T47D (cell line): ENCODE measurements around the gene DBN1.
A peak's percentile ranks its signal among the peaks of the same experiment; 100 is the strongest.

Source experiments
- DNase-seq, 2 experiments: peaks; one replicate each; pipeline versions ENCODE4 v3.0.0 to v3.0.0-alpha.2; 2011 to 2012; ENCODE audit warnings: low read depth in 1 of 2, low spot score in 1 of 2
- JUND ChIP-seq: IDR thresholded peaks from 2 replicates; pipeline ENCODE4 v1.6.1; 2012; ENCODE audit warnings: low read depth
- in situ Hi-C: cut with HindIII; loops from 2 replicates; pipeline ENCODE4 v1.10.0; 2016; ENCODE audit warnings: low sequenced_read_pairs, low pct_unique_long_range_greater_than_20kb

DBN1 gene

DNA sequence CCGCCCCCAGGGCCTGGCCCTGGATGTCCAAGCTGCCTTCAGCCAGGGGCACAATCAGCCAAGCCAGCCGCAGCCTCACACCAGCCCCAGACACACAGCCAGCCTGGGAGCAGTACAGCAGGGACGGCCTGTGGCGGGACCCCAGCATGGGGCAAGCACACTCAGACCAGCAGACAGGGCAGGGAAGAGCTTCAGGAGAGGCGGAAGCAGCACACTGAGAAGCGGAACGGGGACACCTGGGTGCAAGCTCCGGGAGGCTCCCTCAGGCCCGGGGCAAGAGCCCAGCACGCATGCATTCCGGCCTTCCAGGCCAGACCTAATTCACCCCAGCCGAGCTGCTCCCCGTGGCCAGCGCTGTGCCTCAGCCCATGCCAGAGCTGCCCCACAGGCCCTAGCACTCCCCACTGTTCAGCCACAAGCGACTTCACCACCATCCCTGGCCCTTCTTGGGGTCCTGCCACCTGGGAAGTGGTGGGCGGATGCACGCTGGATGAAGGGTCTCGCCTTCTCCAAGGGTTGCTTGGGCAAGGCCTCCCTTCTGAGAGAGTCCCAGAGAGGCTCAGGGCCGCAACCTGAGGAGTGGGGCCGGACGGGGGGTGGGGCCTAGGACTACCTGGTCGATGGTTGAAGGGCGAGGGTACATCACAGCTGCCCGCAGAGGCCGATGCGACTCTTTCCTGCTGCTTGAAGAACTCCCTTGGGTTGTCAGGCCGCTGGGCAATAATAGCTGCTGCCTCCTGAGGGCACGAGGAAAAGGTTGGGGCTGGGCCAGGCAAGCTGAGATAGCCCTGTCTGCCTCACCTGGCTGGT is 13.4 kb downstream of the DBN1 start:
- no peak for TF ChIP-seq JUND
- in situ Hi-C loops, result no loop called here
- DNase-seq, result no peak

GRCh38 chr5:177459357-177459756 is 14.1 kb downstream of the DBN1 start:
- in situ Hi-C loops, result no loop called here
- TF ChIP-seq JUND, result no peak
- DNase-seq, result no peak

DNA sequence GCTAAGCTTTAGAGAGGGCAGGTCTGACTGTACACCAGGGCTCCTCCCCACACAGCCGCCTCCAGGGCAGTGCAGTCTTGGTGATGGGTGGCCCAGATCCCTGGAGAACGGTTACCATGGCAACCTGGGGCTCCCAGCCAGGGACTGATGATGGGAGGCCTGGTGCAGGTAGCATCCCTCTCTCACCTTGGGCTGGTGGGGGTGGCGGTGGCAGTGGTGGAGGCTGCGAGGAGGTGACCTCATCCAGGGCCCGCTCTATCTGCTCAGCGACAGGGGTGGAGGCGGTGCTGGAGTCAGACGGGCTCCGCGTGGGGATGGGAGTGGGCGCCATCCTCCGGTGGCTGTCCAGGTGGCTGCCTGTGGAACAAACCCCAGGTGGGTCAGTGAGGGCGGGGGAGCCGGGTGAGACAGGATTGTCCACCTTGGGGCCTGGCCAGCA is 14.5 kb downstream of the DBN1 start:
- no peak for TF ChIP-seq JUND
- peak in 1 of 2 experiments; percentile 44 for DNase-seq
- in situ Hi-C loops, result no loop called here

DNA sequence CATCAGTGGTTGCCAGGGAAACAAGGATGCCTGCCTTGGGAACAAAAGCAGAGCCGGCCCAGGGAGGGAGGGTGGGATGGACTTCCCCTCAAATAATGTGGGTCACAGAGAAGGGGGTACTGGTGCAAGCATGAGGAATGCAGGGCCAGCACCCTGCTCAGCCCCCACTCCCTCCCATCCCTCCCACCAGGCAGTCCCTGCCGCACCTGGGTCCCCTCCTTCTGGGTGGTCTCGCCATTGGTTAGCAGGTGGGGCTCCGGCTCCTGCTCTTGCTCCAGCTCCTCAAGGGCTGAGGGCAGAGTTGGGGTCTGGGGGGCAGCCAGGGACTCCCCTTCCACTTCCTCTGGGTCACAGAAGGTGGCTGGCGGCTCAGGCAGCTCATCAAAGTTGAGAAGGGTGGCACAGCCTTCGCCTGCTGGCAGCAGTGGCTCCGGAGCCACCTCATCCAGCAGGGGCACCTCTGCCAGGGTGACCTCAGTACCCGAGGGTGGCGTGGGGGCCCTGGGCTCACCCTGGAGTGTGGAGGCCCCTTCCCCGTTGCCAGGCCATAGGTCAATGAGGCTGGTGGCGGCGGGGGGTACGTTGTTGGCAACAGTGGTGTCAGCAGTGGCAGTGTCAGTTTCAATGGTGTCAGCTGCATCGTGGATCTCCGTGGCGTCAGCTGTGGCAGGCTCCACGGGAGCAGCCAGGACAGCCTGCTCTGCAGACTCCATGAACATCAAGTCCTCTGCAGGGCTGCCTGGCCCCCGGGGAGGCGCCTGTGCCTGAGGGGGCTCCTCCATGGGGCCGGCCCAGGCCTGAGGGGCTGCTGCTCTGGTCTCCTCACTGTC is 15.4 kb downstream of the DBN1 start:
- in situ Hi-C loops, result no loop called here
- DNase-seq, result no peak
- no peak for TF ChIP-seq JUND

GRCh38 chr5:177456976-177457851 is 16.2 kb downstream of the DBN1 start:
- in situ Hi-C loops, result no loop called here
- no peak for TF ChIP-seq JUND
- peak; percentile 97 to 98 for DNase-seq

DNA sequence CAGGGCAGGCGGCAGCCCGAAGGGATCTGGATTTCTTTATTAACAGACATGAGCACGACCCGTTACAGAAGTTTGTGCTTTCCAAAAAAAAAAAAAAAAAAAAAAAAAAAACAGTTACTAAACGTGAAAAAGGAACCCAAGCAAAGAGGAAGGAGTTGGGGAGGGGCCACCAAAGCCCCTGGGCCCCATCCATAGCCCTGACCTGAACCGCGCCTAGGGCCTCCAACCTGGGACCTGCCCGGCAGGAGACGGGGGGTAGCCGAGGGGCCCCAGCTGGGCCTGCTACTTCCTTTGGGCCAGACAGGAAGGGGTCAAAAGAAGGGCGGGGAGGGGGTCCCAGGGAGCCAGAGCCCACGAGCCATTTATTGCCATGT is 16.9 kb downstream of the DBN1 start:
- TF ChIP-seq JUND, result no peak
- in situ Hi-C loops, result no loop called here
- no peak for DNase-seq

DNA sequence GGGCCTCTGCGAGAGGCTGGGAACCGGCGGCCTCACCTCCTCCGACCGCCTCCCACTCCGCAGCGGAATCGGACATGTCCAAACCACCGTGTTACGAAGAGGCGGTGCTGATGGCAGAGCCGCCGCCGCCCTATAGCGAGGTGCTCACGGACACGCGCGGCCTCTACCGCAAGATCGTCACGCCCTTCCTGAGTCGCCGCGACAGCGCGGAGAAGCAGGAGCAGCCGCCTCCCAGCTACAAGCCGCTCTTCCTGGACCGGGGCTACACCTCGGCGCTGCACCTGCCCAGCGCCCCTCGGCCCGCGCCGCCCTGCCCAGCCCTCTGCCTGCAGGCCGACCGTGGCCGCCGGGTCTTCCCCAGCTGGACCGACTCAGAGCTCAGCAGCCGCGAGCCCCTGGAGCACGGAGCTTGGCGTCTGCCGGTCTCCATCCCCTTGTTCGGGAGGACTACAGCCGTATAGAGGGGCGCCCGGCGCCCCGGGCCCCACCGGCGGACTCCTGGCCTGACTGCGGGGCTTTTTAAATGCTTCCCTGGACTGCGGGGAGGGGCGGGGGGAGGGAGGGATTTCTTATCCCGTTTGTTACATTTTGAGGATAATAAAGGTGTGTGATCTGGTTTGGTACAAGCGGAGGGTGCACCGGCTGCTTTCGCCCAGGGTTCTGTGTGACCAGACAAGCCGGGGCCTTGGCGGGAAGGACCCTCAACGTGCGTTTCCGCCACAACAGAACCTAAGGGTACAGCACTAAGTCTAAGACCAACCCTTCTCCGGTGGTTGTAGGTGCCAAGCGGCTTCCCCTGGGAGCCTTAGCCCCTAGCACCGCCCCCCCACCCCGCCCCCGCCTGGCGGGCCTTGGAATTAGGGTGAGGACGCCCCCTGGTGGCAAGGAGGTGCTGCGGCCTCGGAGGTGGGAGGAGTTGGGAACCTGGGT is 17.5 kb downstream of the DBN1 start:
- in situ Hi-C loops, result no loop called here
- no peak for TF ChIP-seq JUND
- peak; percentile 92 to 98 for DNase-seq

DNA sequence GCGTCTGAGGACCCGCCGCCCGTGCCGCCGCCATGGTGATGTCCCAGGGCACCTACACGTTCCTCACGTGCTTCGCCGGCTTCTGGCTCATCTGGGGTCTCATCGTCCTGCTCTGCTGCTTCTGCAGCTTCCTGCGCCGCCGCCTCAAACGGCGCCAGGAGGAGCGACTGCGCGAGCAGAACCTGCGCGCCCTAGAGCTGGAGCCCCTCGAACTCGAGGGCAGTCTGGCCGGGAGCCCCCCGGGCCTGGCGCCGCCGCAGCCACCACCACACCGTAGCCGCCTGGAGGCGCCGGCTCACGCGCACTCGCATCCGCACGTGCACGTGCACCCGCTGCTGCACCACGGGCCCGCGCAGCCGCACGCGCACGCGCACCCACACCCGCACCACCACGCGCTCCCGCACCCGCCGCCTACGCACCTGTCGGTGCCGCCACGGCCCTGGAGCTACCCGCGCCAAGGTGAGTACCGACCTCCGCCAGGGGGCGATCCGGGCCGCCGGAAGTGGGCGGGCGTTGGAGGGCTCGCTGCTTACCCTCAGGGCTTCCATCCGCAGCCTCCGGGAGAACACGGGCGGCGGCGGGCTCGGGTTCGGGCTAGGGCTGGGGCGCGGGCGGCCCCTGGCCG is 18.3 kb downstream of the DBN1 start:
- peak; percentile 82 to 87 for DNase-seq
- in situ Hi-C loops, result no loop called here
- no peak for TF ChIP-seq JUND

GRCh38 chr5:177454397-177455035 is 18.9 kb downstream of the DBN1 start:
- no peak; the same call in 1 of the 2 replicates for TF ChIP-seq JUND
- DNase-seq, result peak; percentile 93 to 100
- in situ Hi-C loops, result no loop called here

DNA sequence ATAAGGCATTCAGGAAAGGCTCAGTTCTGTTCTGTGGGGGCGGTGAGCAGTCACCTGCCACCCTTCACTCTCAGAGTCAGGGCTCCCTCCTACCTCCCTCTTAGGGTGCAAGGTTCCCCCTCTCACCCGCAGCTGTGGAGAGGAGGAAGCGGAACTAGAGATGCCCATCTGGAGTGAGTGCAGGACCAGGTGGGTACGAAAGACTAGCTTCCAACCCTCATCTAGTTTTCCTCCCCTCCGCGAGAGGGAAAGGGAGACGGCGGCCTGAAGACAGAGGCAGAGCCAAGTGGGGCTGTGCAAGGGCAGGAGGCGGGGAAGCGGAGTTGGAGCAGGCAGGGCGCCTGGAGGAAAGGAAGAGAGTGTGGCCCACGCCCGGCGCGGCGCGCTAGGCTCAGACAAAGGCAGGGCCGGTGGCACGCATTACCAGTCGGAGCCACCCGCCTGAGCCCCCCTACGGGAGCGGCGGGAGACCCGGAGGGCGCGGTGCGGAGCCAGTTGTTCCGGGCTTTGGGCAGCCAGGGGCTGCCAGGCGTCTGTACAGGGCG is 19.5 kb downstream of the DBN1 start:
- no peak for DNase-seq
- in situ Hi-C loops, result no loop called here
- TF ChIP-seq JUND, result no peak
